Activated CD4-positive, alpha-beta T cell treated with anti-CD3 and anti-CD28 coated beads, Interleukin-2, amount 10 ng/mL, durations not matched to agents 7 days and 5 days (primary cell): Measurements from ENCODE around the gene RECK. TPM values are rescaled to one million over a fixed set of nuclear protein-coding genes. Genes with fewer than 3 reads are reported as not detected.
"Not testable (repeated sequence)": the region's sequence is repeated elsewhere in the genome, so short reads cannot be mapped to it uniquely, and the experiment has no call there.

Source experiments
- CTCF ChIA-PET: fragments of 350-600 bp; sonication (Branson Sonifier 250); formaldehyde crosslinking; loops from one replicate; lab custom pipeline; 2021; ENCODE audit warnings: antibody characterized with exemption; lab: Charles Lee
- POLR2A ChIA-PET: fragments of 350-600 bp; sonication (Branson Sonifier 250); formaldehyde crosslinking; loops from one replicate; lab custom pipeline; 2021; ENCODE audit warnings: antibody characterized with exemption; lab: Charles Lee
- DNase-seq: peaks from one replicate; pipeline ENCODE4 v3.0.0-alpha.2; 2020
- H3K27ac Mint-ChIP-seq: one replicate; pipeline ENCODE4 v1.8.0; 2021; ENCODE audit warnings: mild to moderate bottlenecking, moderate library complexity, mixed read lengths
- H3K27me3 Mint-ChIP-seq: one replicate; pipeline ENCODE4 v1.8.0; 2021; ENCODE audit warnings: mixed read lengths
- H3K36me3 Mint-ChIP-seq: one replicate; pipeline ENCODE4 v1.8.0; 2021; ENCODE audit warnings: low read depth, mixed read lengths
- H3K4me1 Mint-ChIP-seq: one replicate; pipeline ENCODE4 v1.8.0; 2021; ENCODE audit warnings: mixed read lengths
- H3K4me3 Mint-ChIP-seq: one replicate; pipeline ENCODE4 v1.8.0; 2021; ENCODE audit warnings: mild to moderate bottlenecking, moderate library complexity, mixed read lengths
- H3K9me3 Mint-ChIP-seq: one replicate; pipeline ENCODE4 v1.8.0; 2021; ENCODE audit warnings: mixed read lengths
- total RNA-seq, 2 experiments: library from RNA; stranded (reverse); gene quantifications; one replicate each; pipeline ENCODE4 v1.2.3, GENCODE V29; 2021

The RECK gene
- 1 to 10 TPM; 7.0 to 8.2 TPM for total RNA-seq

GRCh38 chr9:36036780-36037548, at the start of gene RECK:
Gene RECK (plus strand): TSS chr9:36036913. CDS start chr9:36036999, 86 bp downstream.
- POLR2A ChIA-PET = interaction anchor here (0.6 to 0.7 kb wide), 2 partner anchors 19 to 177 kb away, joined by 3 to 8 read pairs; no protein-coding TSS in a partner anchor
- Mint-ChIP-seq H3K27ac (peak within 1 kb of the TSS; percentile 88), H3K36me3 (peaks cover 3% of the 10 kb centered on the region), H3K4me3 (peak within 1 kb of the TSS; percentile 85), H3K27me3 (peaks cover 14% of the 10 kb centered on the region), H3K4me1 (peaks cover 39% of the 10 kb centered on the region), H3K9me3 (no peaks in the 10 kb centered on the region)
- peak; percentile 89 for DNase-seq
- CTCF ChIA-PET = interaction anchor here (0.7 to 2.6 kb wide), 5 partner anchors 14 to 470 kb away, joined by 3 to 6 read pairs (median 4); no protein-coding TSS in a partner anchor

- no peaks in the 10 kb centered on the region for H3K36me3 Mint-ChIP-seq
- ChIA-PET CTCF (no interaction called here), POLR2A (no interaction called here)
- DNase-seq = no peak
- no peaks in the 10 kb centered on the region for H3K9me3 Mint-ChIP-seq
- peaks cover 22% of the 10 kb centered on the region for H3K27me3 Mint-ChIP-seq
- no peaks in the 10 kb centered on the region for H3K4me1 Mint-ChIP-seq
- H3K4me3 Mint-ChIP-seq = no peak overlapping the region
- H3K27ac Mint-ChIP-seq = no peak overlapping the region
These were observed 46.6 kb upstream of the RECK start for GRCh38 chr9:35990155-35990554.

GRCh38 chr9:35993136-35993535, 43.6 kb upstream of the RECK start:
- POLR2A ChIA-PET, DNase-seq, H3K4me1 Mint-ChIP-seq, H3K4me3 Mint-ChIP-seq, H3K36me3 Mint-ChIP-seq, H3K27ac Mint-ChIP-seq, H3K9me3 Mint-ChIP-seq, CTCF ChIA-PET: not testable (repeated sequence)
- H3K27me3 Mint-ChIP-seq = peaks cover 22% of the 10 kb centered on the region

GRCh38 chr9:35993976-35994720, 42.6 kb upstream of the RECK start:
- no peak overlapping the region for H3K4me3 Mint-ChIP-seq
- H3K36me3 Mint-ChIP-seq = no peaks in the 10 kb centered on the region
- H3K27ac Mint-ChIP-seq = no peak overlapping the region
- POLR2A ChIA-PET = no interaction called here
- H3K4me1 Mint-ChIP-seq = no peaks in the 10 kb centered on the region
- no peak for DNase-seq
- CTCF ChIA-PET = interaction anchor here (1.0 to 1.6 kb wide), 2 partner anchors 15 to 17 kb away, joined by 3 to 5 read pairs; no protein-coding TSS in a partner anchor
- peaks cover 12% of the 10 kb centered on the region for H3K9me3 Mint-ChIP-seq
- peaks cover 18% of the 10 kb centered on the region for H3K27me3 Mint-ChIP-seq

GRCh38 chr9:35994959-35995358, 41.8 kb upstream of the RECK start:
- POLR2A ChIA-PET = no interaction called here
- no peaks in the 10 kb centered on the region for H3K36me3 Mint-ChIP-seq

GRCh38 chr9:35996358-35996970, 40.2 kb upstream of the RECK start:
- no peak overlapping the region for H3K27ac Mint-ChIP-seq
- no peaks in the 10 kb centered on the region for H3K36me3 Mint-ChIP-seq
- H3K4me3 Mint-ChIP-seq = no peak overlapping the region
- peaks cover 28% of the 10 kb centered on the region for H3K27me3 Mint-ChIP-seq
- ChIA-PET CTCF (interaction anchor here (0.8 to 0.9 kb wide), 2 partner anchors 13 kb away, joined by 3 read pairs; no protein-coding TSS in a partner anchor), POLR2A (no interaction called here)
- peaks cover 12% of the 10 kb centered on the region for H3K9me3 Mint-ChIP-seq
- no peak for DNase-seq
- H3K4me1 Mint-ChIP-seq = no peaks in the 10 kb centered on the region

More at GRCh38 chr9:35994959-35995358, 41.8 kb upstream of the RECK start:
- Mint-ChIP-seq H3K27ac (no peak overlapping the region), H3K4me3 (no peak overlapping the region), H3K27me3 (peaks cover 22% of the 10 kb centered on the region), H3K4me1 (no peaks in the 10 kb centered on the region), H3K9me3 (peaks cover 12% of the 10 kb centered on the region)
- DNase-seq = no peak
- CTCF ChIA-PET = interaction anchor here (1.6 kb wide), 1 partner anchor 14 kb away, joined by 5 read pairs; no protein-coding TSS in a partner anchor

GRCh38 chr9:35997016-35997415, 39.7 kb upstream of the RECK start:
- H3K4me3 Mint-ChIP-seq, DNase-seq, H3K4me1 Mint-ChIP-seq, H3K36me3 Mint-ChIP-seq, POLR2A ChIA-PET, H3K27ac Mint-ChIP-seq: not testable (repeated sequence)
- H3K9me3 Mint-ChIP-seq = peaks cover 12% of the 10 kb centered on the region
- H3K27me3 Mint-ChIP-seq = peaks cover 30% of the 10 kb centered on the region
- CTCF ChIA-PET = interaction anchor here (0.9 kb wide), 1 partner anchor 12 kb away, joined by 3 read pairs; no protein-coding TSS in a partner anchor

GRCh38 chr9:35998333-35998732, 38.4 kb upstream of the RECK start:
- POLR2A ChIA-PET = no interaction called here
- no peaks in the 10 kb centered on the region for H3K4me1 Mint-ChIP-seq

GRCh38 chr9:36005891-36006290, 30.8 kb upstream of the RECK start:
- no peak for DNase-seq
- H3K4me3 Mint-ChIP-seq = no peak overlapping the region
- H3K4me1 Mint-ChIP-seq = peaks cover 19% of the 10 kb centered on the region
- peaks cover 10% of the 10 kb centered on the region for H3K9me3 Mint-ChIP-seq
- ChIA-PET CTCF (interaction anchor here (0.5 to 1.1 kb wide), 2 partner anchors 17 to 1091 kb away, joined by 3 read pairs; no protein-coding TSS in a partner anchor), POLR2A (no interaction called here)
- peaks cover 36% of the 10 kb centered on the region for H3K27me3 Mint-ChIP-seq
- no peaks in the 10 kb centered on the region for H3K36me3 Mint-ChIP-seq
- H3K27ac Mint-ChIP-seq = no peak overlapping the region

More at GRCh38 chr9:35998333-35998732, 38.4 kb upstream of the RECK start:
- Mint-ChIP-seq H3K4me3 (no peak overlapping the region), H3K36me3 (no peaks in the 10 kb centered on the region), H3K27ac (no peak overlapping the region), H3K27me3 (peaks cover 31% of the 10 kb centered on the region), H3K9me3 (peaks cover 12% of the 10 kb centered on the region)
- CTCF ChIA-PET = no interaction called here
- DNase-seq = no peak

GRCh38 chr9:36006549-36007315, 30.0 kb upstream of the RECK start:
- CTCF ChIA-PET = interaction anchor here (0.9 to 2.6 kb wide), 4 partner anchors 17 to 160 kb away, joined by 3 to 12 read pairs (median 3); no protein-coding TSS in a partner anchor
- peaks cover 41% of the 10 kb centered on the region for H3K27me3 Mint-ChIP-seq

GRCh38 chr9:36007316-36007708, 29.4 kb upstream of the RECK start:
- Mint-ChIP-seq H3K4me3 (no peak overlapping the region), H3K27ac (no peak overlapping the region), H3K36me3 (no peaks in the 10 kb centered on the region), H3K9me3 (peaks cover 10% of the 10 kb centered on the region), H3K27me3 (peaks cover 39% of the 10 kb centered on the region), H3K4me1 (peaks cover 19% of the 10 kb centered on the region)
- no peak for DNase-seq
- ChIA-PET CTCF (interaction anchor here (0.7 to 2.6 kb wide), 8 partner anchors 17 to 159 kb away, joined by 3 to 12 read pairs (median 4); partner anchors contain the start of gene OR2S2), POLR2A (interaction anchor here (0.7 kb wide), 1 partner anchor 1021 kb away, joined by 3 read pairs; no protein-coding TSS in a partner anchor)

More at GRCh38 chr9:36006549-36007315, 30.0 kb upstream of the RECK start:
- Mint-ChIP-seq H3K36me3 (no peaks in the 10 kb centered on the region), H3K4me3 (no peak overlapping the region), H3K9me3 (peaks cover 10% of the 10 kb centered on the region), H3K4me1 (peaks cover 19% of the 10 kb centered on the region), H3K27ac (no peak overlapping the region)
- DNase-seq = no peak
- POLR2A ChIA-PET = interaction anchor here (0.6 to 0.7 kb wide), 2 partner anchors 255 to 1022 kb away, joined by 3 read pairs; no protein-coding TSS in a partner anchor
